Skin of body (tissue), 2 donors: ENCODE measurements around the gene VPS33B. TPM values are rescaled to one million over a fixed set of nuclear protein-coding genes. Genes with fewer than 3 reads are reported as not detected.

Source experiments
- DNase-seq: peaks from one replicate; lab custom pipeline; 2025; lab: John Stamatoyannopoulos, UW
- total RNA-seq: library from RNA; depleted of rRNA; stranded (reverse); fragments of >200 nt; gene quantifications from one replicate; pipeline ENCODE4 v1.2.3, GENCODE V29; 2014

VPS33B gene
- total RNA-seq, 1 donor from 2014 or later, result 3.1 TPM

- no peak for DNase-seq
Observed at GRCh38 chr15:90982135-90982534, 40.3 kb downstream of the VPS33B start.

- no peak for DNase-seq
Observed at GRCh38 chr15:90981681-90982080, 40.7 kb downstream of the VPS33B start.

- DNase-seq, result no peak
Observed at GRCh38 chr15:90979582-90979981, 42.8 kb downstream of the VPS33B start.

GRCh38 chr15:90974216-90974615 is 48.2 kb downstream of the VPS33B start:
- no peak for DNase-seq

- DNase-seq, result no peak
Observed at GRCh38 chr15:90972133-90972532, 50.3 kb downstream of the VPS33B start.

- no peak for DNase-seq
Observed at GRCh38 chr15:90970274-90970673, 52.1 kb downstream of the VPS33B start.

DNA sequence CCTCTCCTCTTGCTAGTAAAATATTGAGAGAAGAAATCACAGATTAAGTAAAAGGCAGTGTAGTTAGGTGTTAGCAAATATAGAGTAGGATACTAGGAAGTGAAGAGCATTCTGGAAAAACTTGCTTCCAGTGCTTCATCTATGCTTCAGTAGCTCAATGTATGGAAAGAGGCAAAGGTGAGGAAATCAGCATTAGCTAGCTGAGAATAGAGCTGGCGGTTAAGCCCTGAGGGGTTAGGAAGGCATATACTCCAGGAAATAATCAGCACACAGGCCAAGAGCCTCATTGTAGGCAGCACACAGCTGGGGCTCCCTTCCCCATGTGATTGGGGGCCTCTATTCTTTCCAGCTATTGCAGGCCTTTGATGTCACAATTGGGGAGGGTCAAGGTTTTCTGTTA is 54.0 kb downstream of the VPS33B start:
- DNase-seq, result no peak

DNA sequence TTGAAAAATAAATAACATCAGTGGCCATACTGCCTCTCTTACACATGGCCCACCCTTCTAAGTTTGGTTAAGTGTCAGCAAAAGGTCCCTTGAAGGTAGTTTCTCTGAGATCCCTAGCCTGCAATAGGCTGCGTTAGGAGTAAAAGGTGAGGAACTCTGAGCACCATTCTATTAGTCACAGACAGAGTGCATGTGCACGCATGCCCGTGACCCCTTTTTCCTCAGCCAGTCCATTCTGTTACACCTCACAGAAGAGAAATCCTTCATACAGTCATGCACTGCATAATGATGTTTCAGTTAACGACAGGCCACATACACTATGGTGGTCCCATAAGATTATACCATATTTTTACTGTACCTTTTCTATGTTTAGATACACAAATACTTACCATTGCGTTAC is 55.2 kb downstream of the VPS33B start:
- no peak for DNase-seq

DNA sequence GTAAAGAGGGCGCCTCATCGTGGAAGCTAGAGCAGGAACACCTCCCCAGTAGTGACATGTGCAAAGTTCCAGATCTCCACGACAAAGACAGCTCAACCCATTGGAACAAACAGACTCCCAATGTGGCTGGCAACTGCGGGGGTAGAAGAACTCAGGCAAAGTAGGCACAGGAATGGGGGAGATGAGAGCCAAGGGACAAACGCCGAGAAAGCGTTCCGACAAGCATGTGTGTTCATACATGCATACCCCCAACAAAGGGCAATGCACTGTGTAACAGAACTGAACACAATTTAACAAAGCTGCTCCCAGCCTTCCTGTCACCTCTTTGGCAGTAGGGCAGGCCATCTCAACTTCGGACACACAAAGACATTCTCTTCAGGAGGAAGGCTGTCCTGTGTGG is 56.1 kb downstream of the VPS33B start:
- DNase-seq, result no peak

DNA sequence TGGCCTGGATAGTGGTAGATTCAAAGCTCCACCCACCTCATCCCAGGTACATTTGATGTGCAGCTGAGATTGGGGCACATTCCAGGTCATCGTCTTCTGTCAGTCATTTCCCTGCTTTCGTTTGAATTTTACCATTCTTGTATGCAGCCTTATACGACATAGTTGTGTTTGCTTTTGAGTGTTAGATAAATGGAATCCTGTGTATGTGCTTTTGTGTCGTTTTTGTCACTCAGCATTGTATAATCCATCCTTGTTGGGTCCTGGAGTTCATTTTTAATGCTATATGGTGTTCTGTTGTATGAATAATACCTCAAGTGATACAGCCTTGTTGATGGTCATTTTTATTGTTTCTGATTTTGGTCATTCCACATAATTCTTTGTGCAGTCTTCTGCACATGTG is 60.4 kb downstream of the VPS33B start:
- no peak for DNase-seq

- no peak for DNase-seq
Observed at GRCh38 chr15:90960298-90961091, 61.9 kb downstream of the VPS33B start.

DNA sequence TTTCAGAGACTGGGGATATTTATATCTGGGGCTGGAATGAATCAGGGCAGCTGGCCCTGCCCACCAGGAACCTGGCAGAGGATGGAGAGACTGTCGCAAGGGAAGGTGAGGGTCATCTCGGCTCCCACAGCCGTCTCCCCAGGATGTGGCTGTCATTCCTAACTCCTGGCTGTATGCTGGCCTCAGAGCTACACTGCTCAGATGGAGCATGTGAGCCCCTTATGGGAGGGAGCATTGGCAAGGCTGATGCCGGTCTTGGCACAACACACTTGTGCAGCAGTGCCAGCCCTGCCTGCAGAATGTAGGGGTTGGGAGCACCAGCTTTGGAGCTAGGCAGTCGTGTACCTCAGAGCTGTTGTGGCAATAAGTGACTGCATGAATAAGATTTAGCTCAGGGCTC is 62.5 kb downstream of the VPS33B start:
- no peak for DNase-seq

DNA sequence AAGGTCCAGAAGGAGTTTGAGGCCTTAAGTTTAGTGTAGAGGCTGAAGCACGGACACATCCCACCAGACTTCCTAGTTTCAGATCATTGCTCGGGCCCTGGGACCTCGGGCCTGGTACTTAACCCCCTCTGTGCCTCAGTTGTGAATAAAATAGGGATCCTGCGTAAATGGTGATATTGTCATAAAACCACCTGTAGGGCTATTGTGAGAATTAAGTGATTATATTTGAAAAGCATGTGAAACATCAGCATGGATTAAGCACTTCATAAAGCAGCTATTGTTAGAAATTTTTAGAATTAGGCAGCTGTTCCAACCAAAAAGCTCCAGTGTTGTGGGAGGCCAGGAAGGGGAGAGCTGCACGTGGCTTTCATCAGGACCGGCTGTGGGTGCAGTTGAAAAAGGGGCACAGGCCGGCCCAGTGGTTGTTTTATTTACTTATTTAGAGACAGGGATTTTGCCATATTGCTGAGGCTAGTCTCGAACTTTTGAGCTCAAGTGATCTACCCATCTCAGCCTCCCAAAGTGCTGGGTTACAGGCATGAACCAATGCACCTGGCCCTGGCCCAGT is 63.3 kb downstream of the VPS33B start:
- no peak for DNase-seq

DNA sequence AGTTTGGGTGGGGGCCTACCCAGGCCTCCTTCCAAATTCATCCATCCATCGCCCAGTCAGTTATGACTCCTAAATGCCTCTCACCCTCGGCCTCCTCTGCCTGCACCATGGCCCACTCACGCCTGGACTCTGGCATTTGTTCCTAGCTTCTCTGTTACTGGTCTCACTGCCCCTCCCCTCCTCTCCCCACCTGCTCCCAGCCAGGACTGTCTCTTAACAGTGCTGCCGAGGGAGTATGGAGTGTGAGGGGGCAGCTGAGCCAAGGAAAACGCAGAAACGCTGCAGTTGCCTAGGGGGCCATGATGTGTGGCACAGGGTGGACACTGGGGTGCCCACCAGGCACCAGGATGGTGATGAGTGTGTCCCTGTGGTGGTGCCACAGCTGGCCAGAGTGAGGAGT is 64.6 kb downstream of the VPS33B start:
- DNase-seq, result no peak

GRCh38 chr15:90957031-90957790 is 65.2 kb downstream of the VPS33B start:
- DNase-seq, result no peak

GRCh38 chr15:90956274-90957030 is 65.9 kb downstream of the VPS33B start:
- peak; percentile 63 for DNase-seq

- DNase-seq, result no peak
Observed at GRCh38 chr15:90955624-90956273, 66.6 kb downstream of the VPS33B start.

DNA sequence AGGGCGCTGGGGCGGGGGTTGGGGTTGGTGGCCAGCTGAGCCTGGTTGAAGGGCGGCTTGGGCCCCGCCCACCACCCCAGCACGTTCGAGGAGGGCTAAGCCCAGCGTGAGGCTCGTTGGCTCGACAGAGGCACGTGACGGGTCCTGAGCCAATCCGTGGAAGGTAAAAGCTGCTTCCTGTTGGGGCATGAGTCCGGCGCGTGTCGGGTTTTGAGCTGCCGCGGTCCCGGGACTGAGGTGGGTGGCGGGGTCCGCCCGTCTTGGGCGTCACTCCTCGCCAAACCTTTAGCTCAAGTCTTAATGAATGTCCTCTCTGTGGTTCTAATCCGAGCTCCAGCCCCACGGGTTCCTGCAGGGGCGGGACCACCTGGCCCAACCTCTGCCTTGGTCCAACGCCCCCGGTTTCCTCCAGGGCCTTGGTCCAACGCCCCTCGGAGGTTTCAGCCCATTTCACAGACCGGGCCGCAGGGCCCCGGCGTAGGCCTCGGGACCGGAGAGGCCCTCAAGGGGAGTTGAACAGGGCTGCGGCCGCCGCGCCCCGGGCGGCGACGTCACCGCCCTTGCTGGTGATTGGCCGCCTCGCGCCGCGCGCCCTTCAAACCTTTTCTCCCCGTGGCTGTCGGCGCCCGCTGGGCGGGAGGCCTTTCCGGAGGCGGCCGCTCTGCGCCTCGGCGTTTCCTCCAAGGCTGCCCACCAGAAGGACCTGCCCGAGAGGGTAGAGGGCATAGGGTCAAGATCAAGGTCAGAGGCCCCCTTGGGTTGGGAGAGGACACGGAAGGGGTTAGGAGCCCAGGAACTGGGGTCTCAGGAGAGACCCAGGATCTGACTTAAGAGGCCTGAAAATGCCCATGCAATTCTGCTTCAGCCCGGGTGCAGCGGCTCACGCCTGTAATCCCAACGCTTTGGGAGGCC is 67.4 kb downstream of the VPS33B start, which contains the start of gene RCCD1:
TSS of gene RCCD1 (plus strand) at position 173 of the 912 bp plus-strand sequence. CDS start 1,851 bp downstream, outside the sequence.
- DNase-seq, result peak; percentile 93

DNA sequence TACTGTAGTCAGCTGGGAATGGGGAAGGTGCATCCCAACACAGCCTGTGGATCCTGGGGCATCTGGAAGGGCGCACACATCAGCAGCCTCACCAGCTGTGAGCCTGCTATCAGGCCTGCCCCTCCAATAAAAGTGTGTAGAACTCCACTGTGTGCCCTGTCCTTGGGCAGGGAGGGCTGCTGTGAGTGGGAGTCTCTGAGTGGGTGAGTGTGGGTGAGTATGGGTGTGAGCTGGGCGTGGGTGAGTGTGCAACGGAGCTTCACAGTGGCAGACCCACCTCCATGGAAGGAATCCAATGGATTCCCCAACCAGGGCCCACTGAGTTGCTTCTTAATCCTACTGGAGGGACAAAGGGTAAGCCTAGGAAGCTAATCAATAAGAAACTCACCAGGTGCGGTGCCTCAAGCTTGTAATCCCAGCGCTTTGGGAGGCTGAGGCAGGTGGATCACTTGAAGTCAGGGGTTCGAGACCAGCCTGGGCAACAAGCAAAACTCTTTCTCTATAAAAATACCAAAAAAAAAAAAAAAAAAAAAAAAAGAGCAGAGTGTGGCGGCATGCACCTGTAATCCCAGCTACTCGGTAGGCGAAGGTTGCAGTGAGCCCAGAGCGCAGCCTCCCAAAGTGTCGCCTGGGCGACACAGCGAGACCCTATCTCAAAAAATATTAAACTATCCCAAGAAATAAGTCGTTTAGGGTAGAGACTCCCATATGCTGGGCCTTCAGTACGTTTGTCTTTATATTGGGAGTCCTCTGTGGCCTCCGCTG is 68.3 kb downstream of the VPS33B start:
- DNase-seq, result no peak
